Glomerular endothelial cell (primary cell): ENCODE results near the gene PTGS2. TPM values are rescaled to one million over a fixed set of nuclear protein-coding genes. Genes with fewer than 3 reads are reported as not detected.
"Not testable (repeated sequence)": the region's sequence is repeated elsewhere in the genome, so short reads cannot be mapped to it uniquely, and the experiment has no call there.

Experiments
- DNase-seq: peaks from one replicate; pipeline ENCODE4 v3.0.0-alpha.2; 2011; ENCODE audit warnings: low read depth, low spot score; ENCODE audit errors: extremely low read depth
- total RNA-seq: library from RNA; depleted of rRNA; stranded (reverse); fragments of >200 nt; gene quantifications from 2 replicates; pipeline ENCODE4 v1.2.3, GENCODE V29; 2015

The PTGS2 gene
- total RNA-seq, 1 donor from 2014 or later: 6.7 TPM

GRCh38 chr1:186670297-186671135 lies 9.7 kb downstream of the PTGS2 start:
- DNase-seq: no peak

GRCh38 chr1:186669784-186670183 lies 10.4 kb downstream of the PTGS2 start:
- not testable (repeated sequence) for DNase-seq

GRCh38 chr1:186664217-186664616 lies 16.0 kb downstream of the PTGS2 start:
- DNase-seq: not testable (repeated sequence)

GRCh38 chr1:186662752-186663151 lies 17.5 kb downstream of the PTGS2 start:
- DNase-seq: no peak

GRCh38 chr1:186659890-186660341 lies 20.3 kb downstream of the PTGS2 start:
- DNase-seq: no peak

GRCh38 chr1:186658999-186659398 lies 21.2 kb downstream of the PTGS2 start:
- DNase-seq: no peak

- no peak for DNase-seq
Observed at GRCh38 chr1:186657481-186657880, 22.7 kb downstream of the PTGS2 start.

- DNase-seq: no peak
Observed at GRCh38 chr1:186655876-186656275, 24.3 kb downstream of the PTGS2 start.

GRCh38 chr1:186654741-186655140 lies 25.5 kb downstream of the PTGS2 start:
- DNase-seq: no peak

GRCh38 chr1:186653312-186653711 lies 26.9 kb downstream of the PTGS2 start:
- DNase-seq: no peak

- no peak for DNase-seq
Observed at GRCh38 chr1:186648613-186649012, 31.6 kb downstream of the PTGS2 start.

- not testable (repeated sequence) for DNase-seq
Observed at GRCh38 chr1:186647985-186648384, 32.2 kb downstream of the PTGS2 start.

- no peak for DNase-seq
Observed at GRCh38 chr1:186643614-186644013, 36.6 kb downstream of the PTGS2 start.

- DNase-seq: not testable (repeated sequence)
Observed at GRCh38 chr1:186637567-186637966, 42.7 kb downstream of the PTGS2 start.

- DNase-seq: no peak
Observed at GRCh38 chr1:186636786-186637185, 43.4 kb downstream of the PTGS2 start.

- no peak for DNase-seq
Observed at GRCh38 chr1:186634511-186634910, 45.7 kb downstream of the PTGS2 start.

GRCh38 chr1:186633116-186633515 lies 47.1 kb downstream of the PTGS2 start:
- no peak for DNase-seq

- no peak for DNase-seq
Observed at GRCh38 chr1:186629341-186629740, 50.9 kb downstream of the PTGS2 start.

- DNase-seq: no peak
Observed at GRCh38 chr1:186628910-186629309, 51.3 kb downstream of the PTGS2 start.

GRCh38 chr1:186627019-186627418 lies 53.2 kb downstream of the PTGS2 start:
- DNase-seq: no peak

GRCh38 chr1:186626356-186626932 lies 53.8 kb downstream of the PTGS2 start:
- no peak for DNase-seq

GRCh38 chr1:186623551-186623950 lies 56.7 kb downstream of the PTGS2 start:
- DNase-seq: no peak
